ENCODE data around the gene VENTX.

VENTX gene

DNA sequence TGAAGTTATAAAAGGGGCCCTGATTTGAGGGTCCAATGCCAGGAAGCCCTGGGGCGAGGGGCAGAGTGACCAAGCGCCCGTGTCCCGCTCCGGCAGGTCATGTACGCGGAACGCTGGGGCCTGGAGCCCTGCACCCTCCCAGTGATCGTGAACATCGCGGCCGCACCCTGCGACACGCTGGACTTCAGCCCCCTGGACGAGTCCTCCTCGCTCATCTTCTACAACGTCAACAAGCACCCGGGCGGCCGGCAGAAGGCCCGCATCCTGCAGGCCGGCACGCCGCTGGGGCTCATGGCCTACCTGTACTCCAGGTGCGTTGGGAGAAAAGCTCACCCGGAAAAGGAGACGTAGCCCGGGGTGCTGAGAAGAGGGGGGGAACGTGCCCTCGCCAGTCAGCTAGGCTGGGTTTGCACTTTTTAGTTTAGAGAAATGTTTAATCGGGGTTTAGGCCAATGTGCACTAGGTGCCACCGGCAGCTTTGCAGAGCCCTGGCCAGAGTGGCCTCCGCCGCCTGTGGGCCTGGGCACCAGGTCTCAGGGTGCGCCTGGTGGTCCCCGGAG, 30.5 kb upstream of the VENTX start:
- no peak overlapping the region for H3K4me3 ChIP-seq (ENCODE audit: low read length)
- no peak for DNase-seq (ENCODE audit: low read depth)
- no peak for TF ChIP-seq CTCF (IDR thresholded peaks at IDR 0.05; ENCODE audit: insufficient read depth, low read depth, low read length, missing control alignments)

- DNase-seq (ENCODE audit: low read depth) = no peak
- H3K4me3 ChIP-seq (ENCODE audit: low read length) = no peak overlapping the region
- TF ChIP-seq CTCF (IDR thresholded peaks at IDR 0.05; ENCODE audit: insufficient read depth, low read depth, low read length, missing control alignments) = no peak
Measured at GRCh38 chr10:133207627-133208026, 30.0 kb upstream of the VENTX start.

DNA sequence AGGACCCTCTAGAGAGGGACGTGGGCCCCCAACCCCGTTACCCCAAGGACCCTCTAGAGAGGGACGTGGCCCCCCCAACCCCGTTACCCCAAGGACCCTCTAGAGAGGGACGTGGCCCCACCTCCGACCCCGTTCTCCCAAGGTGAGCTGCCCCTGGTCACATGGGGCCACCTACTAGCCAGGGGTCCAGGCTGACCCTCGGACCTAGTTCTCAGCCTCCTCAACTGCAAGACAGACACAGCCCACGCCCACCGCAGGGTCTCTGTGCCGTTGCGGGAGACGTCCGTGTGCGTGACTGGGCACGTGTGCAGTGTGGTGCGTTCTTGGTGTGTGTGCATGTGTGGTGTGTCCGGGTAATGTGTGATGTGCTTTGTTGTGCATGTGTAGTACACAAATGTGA, 29.2 kb upstream of the VENTX start:
- no peak for DNase-seq (ENCODE audit: low read depth)
- no peak overlapping the region for H3K4me3 ChIP-seq (ENCODE audit: low read length)
- no peak for TF ChIP-seq CTCF (IDR thresholded peaks at IDR 0.05; ENCODE audit: insufficient read depth, low read depth, low read length, missing control alignments)

DNA sequence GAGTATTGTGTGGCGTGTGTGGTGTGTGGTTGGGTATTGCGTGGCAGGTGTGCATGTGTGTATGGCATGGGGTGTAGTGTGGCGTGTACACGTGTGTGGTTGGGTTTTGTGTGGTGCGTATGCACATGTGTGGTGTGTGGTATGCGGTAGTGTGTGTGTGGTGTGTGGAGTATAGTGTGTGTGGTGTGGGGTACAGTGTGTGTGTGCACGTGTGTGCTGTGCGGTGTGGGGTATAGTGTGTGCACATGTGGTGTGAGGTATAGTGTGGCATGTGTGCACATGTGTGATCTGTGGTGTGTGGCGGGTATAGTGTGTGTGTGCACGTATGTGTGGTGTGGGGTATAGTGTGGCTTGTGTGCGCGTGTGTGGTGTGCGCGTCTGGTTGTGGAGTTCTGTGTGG, 28.5 kb upstream of the VENTX start:
- no peak for TF ChIP-seq CTCF (IDR thresholded peaks at IDR 0.05; ENCODE audit: insufficient read depth, low read depth, low read length, missing control alignments)
- no peak overlapping the region for H3K4me3 ChIP-seq (ENCODE audit: low read length)
- no peak for DNase-seq (ENCODE audit: low read depth)

DNA sequence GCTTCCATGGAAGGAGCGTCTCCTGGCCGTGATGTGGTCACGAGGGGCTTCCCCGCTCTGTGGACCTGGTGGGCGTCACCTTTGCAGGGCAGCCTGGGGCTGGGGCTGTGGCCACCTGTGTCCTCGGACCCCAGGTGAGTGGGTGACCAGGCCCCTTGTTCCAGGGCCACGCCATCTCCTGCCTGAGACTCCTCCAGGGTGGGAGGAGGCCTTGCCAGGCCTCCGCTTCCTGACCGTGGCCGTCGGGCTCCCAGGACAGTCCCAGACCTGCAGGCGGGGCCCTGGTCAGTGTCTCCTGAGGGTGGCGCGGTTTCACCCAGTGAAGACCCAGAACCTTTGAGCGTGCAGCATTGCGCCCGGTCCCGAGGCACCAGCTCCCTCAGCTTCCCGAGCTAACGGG, 28.0 kb upstream of the VENTX start:
- no peak overlapping the region for H3K4me3 ChIP-seq (ENCODE audit: low read length)
- no peak for DNase-seq (ENCODE audit: low read depth)
- TF ChIP-seq CTCF (IDR thresholded peaks at IDR 0.05; ENCODE audit: insufficient read depth, low read depth, low read length, missing control alignments) = no peak

GRCh38 chr10:133210398-133211140, 27.1 kb upstream of the VENTX start:
- H3K4me3 ChIP-seq (ENCODE audit: low read length) = no peak overlapping the region
- no peak for DNase-seq (ENCODE audit: low read depth)
- no peak for TF ChIP-seq CTCF (IDR thresholded peaks at IDR 0.05; ENCODE audit: insufficient read depth, low read depth, low read length, missing control alignments)

All from epithelial cell of esophagus (primary cell).